HFFc6 (cell line): Measurements from ENCODE around the gene MLF2. TPM values are rescaled to one million over a fixed set of nuclear protein-coding genes. Genes with fewer than 3 reads are reported as not detected.

Experiments
- DNase-seq: peaks from one replicate; pipeline ENCODE4 v3.0.0-alpha.2; 2018
- H3K27ac Mint-ChIP-seq: 2 replicates; pipeline ENCODE4 v1.8.0; 2020; ENCODE audit warnings: mild to moderate bottlenecking, mixed read lengths
- H3K27me3 Mint-ChIP-seq: 2 replicates; pipeline ENCODE4 v1.8.0; 2021; ENCODE audit warnings: mild to moderate bottlenecking, moderate library complexity, mixed read lengths; ENCODE audit not compliant: insufficient read depth
- H3K36me3 Mint-ChIP-seq: 2 replicates; pipeline ENCODE4 v1.8.0; 2021; ENCODE audit warnings: low read depth, mixed read lengths
- H3K4me1 Mint-ChIP-seq: 2 replicates; pipeline ENCODE4 v1.8.0; 2020; ENCODE audit warnings: low read depth, mixed read lengths
- H3K4me3 Mint-ChIP-seq: 2 replicates; pipeline ENCODE4 v1.8.0; 2020; ENCODE audit warnings: mild to moderate bottlenecking, moderate library complexity, mixed read lengths
- H3K9me3 Mint-ChIP-seq: 2 replicates; pipeline ENCODE4 v1.8.0; 2020; ENCODE audit warnings: mild to moderate bottlenecking, mixed read lengths
- CTCF ChIP-seq: fragments of 200-600 bp; sonication (generic); IDR thresholded peaks from 2 replicates; pipeline ENCODE4 v1.5.0; 2021; ENCODE audit warnings: antibody characterized with exemption, mild to moderate bottlenecking
- total RNA-seq, 6 experiments: library from RNA; stranded (reverse); fragmentation: NEBNext Ultra II Directional; extraction: Animal tissue kit (Norgen Biotek cat#: 25700); gene quantifications; 2 replicates in 1 of 6; 3 replicates in 5 of 6; pipeline ENCODE4 v1.2.3, GENCODE V29; 2021

MLF2 gene
- total RNA-seq, 6 experiments from 2014 or later = 273 to 329 (median 298) TPM

GRCh38 chr12:6771509-6772330 lies 18.8 kb upstream of the MLF2 start:
- H3K36me3 Mint-ChIP-seq = peaks cover 5% of the 10 kb centered on the region
- no peak overlapping the region for H3K4me3 Mint-ChIP-seq
- H3K27ac Mint-ChIP-seq = no peak overlapping the region
- TF ChIP-seq CTCF = no peak
- DNase-seq = no peak
- H3K9me3 Mint-ChIP-seq = no peaks in the 10 kb centered on the region
- H3K27me3 Mint-ChIP-seq = peaks cover 9% of the 10 kb centered on the region
- H3K4me1 Mint-ChIP-seq = peaks cover 29% of the 10 kb centered on the region

- H3K4me3 Mint-ChIP-seq = no peak overlapping the region
- H3K4me1 Mint-ChIP-seq = peaks cover 29% of the 10 kb centered on the region
- peaks cover 5% of the 10 kb centered on the region for H3K36me3 Mint-ChIP-seq
- no peak overlapping the region; the same call in 1 of the 2 replicates for H3K27ac Mint-ChIP-seq
- DNase-seq = no peak
- TF ChIP-seq CTCF = no peak
- H3K27me3 Mint-ChIP-seq = peaks cover 9% of the 10 kb centered on the region
- H3K9me3 Mint-ChIP-seq = no peaks in the 10 kb centered on the region
Measured at GRCh38 chr12:6771091-6771495, 18.2 kb upstream of the MLF2 start.

- no peak overlapping the region for H3K4me3 Mint-ChIP-seq
- H3K36me3 Mint-ChIP-seq = peaks cover 5% of the 10 kb centered on the region
- peaks cover 32% of the 10 kb centered on the region for H3K4me1 Mint-ChIP-seq
- DNase-seq = no peak
- H3K27ac Mint-ChIP-seq = no peak overlapping the region; the same call in 1 of the 2 replicates
- no peaks in the 10 kb centered on the region for H3K9me3 Mint-ChIP-seq
- TF ChIP-seq CTCF = no peak
- peaks cover 9% of the 10 kb centered on the region; the same call in 1 of the 2 replicates for H3K27me3 Mint-ChIP-seq
Measured at GRCh38 chr12:6770600-6770999, 17.7 kb upstream of the MLF2 start.

- no peak for TF ChIP-seq CTCF
- no peak for DNase-seq
- Mint-ChIP-seq H3K9me3 (no peaks in the 10 kb centered on the region), H3K4me1 (peaks cover 38% of the 10 kb centered on the region), H3K4me3 (no peak overlapping the region), H3K27ac (no peak overlapping the region), H3K27me3 (peaks cover 8% of the 10 kb centered on the region; the same call in 1 of the 2 replicates), H3K36me3 (peaks cover 5% of the 10 kb centered on the region)
Measured at GRCh38 chr12:6770094-6770493, 17.2 kb upstream of the MLF2 start.

GRCh38 chr12:6769666-6770065 lies 16.7 kb upstream of the MLF2 start:
- TF ChIP-seq CTCF = no peak
- H3K4me1 Mint-ChIP-seq = peaks cover 42% of the 10 kb centered on the region
- DNase-seq = no peak
- H3K36me3 Mint-ChIP-seq = peaks cover 5% of the 10 kb centered on the region
- no peak overlapping the region for H3K4me3 Mint-ChIP-seq
- H3K9me3 Mint-ChIP-seq = no peaks in the 10 kb centered on the region
- H3K27ac Mint-ChIP-seq = no peak overlapping the region
- peaks cover 4% of the 10 kb centered on the region; the same call in 1 of the 2 replicates for H3K27me3 Mint-ChIP-seq
